Heart left ventricle (tissue), 16 donors: ENCODE data around the gene GRAMD2B. TPM values are rescaled to one million over a fixed set of nuclear protein-coding genes. Genes with fewer than 3 reads are reported as not detected.

Experiments
- ATAC-seq, 4 donors: fragments of 200-7000 bp; cut with Tn5 transposase; one replicate each; pipeline ENCODE4 v1.9.1; 2020 to 2022; ENCODE audit warnings: moderate library complexity in 4 of 4, mild to moderate bottlenecking in 3 of 4, moderate number of reproducible peaks in 1 of 4
- DNase-seq, 5 donors: peaks; one replicate each; pipeline ENCODE4 v3.0.0-alpha.2; 2020
- H3K27ac ChIP-seq, 12 donors: fragments of 200-600 bp; sonication (generic) in 4 of 12; one replicate each; pipeline versions ENCODE4 v1.5.0 to v1.8.0; 2016 to 2022; ENCODE audit warnings: mild to moderate bottlenecking in 2 of 12
- H3K27me3 ChIP-seq, 9 donors: fragments of 200-600 bp; sonication (generic) in 2 of 9; one replicate each; pipeline versions ENCODE4 v1.5.1 to v1.8.0; 2016 to 2022; ENCODE audit warnings: mild to moderate bottlenecking in 3 of 9
- H3K36me3 ChIP-seq, 9 donors: fragments of 200-600 bp; sonication (generic) in 2 of 9; one replicate each; pipeline versions ENCODE4 v1.5.0 to v1.8.0; 2018 to 2022; ENCODE audit warnings: mild to moderate bottlenecking in 2 of 9
- H3K4me1 ChIP-seq, 12 donors: fragments of 200-600 bp; sonication (generic) in 4 of 12; one replicate each; pipeline versions ENCODE4 v1.5.0 to v1.8.0; 2016 to 2022; ENCODE audit warnings: mild to moderate bottlenecking in 3 of 12
- H3K4me3 ChIP-seq, 12 donors: fragments of 200-600 bp; sonication (generic) in 4 of 12; one replicate each; pipeline versions ENCODE4 v1.5.0 to v1.8.0; 2017 to 2022; ENCODE audit warnings: mild to moderate bottlenecking in 9 of 12, moderate library complexity in 4 of 12
- H3K9me3 ChIP-seq, 12 donors: fragments of 200-600 bp; sonication (generic) in 4 of 12; one replicate each; pipeline versions ENCODE4 v1.5.0 to v1.8.0; 2016 to 2022; ENCODE audit warnings: mild to moderate bottlenecking in 1 of 12
- POLR2A ChIP-seq, 2 donors: fragments of 450-650 bp; IDR thresholded peaks; one replicate each; pipeline ENCODE4 v1.6.1; 2017; ENCODE audit warnings: antibody characterized with exemption in 2 of 2, mild to moderate bottlenecking in 2 of 2, moderate library complexity in 2 of 2
- WGBS, 4 donors: extraction: QIAGEN DNeasy Blood & Tissue Kit in 2 of 4; methylation state at CpG; one replicate each; pipeline versions ENCODE4 v1.1.5 to v1.1.7; 2013 to 2018; 5-methylcytosine and 5-hydroxymethylcytosine counted together
- intact Hi-C, 10 donors: fragments of 100-400 bp; cut with DNase I; formaldehyde crosslinking; loops; one replicate each; pipeline versions ENCODE4 v1.11.1 to v1.14.2; 2022
- polyA plus RNA-seq, 2 donors: library from polyadenylated mRNA; stranded (reverse); fragments of 200-250 nt; gene quantifications; one replicate each; pipeline ENCODE4 v1.2.3, GENCODE V29; 2013
- total RNA-seq, 9 donors: library from RNA; depleted of rRNA in 2 of 9; stranded (reverse); fragments of >200 nt in 2 of 9; fragmentation: NEBNext Ultra II Directional in 3 of 9; extraction: Animal tissue kit (Norgen Biotek cat#: 25700) in 3 of 9; gene quantifications; one replicate each; pipeline versions ENCODE4 v1.1.0 to v1.2.4, GENCODE V29; 2016 to 2023
- TF ChIP-seq, protein P1 (sequence below), 12 donors: fragments of 200-600 bp; sonication (generic) in 4 of 12; IDR thresholded peaks; one replicate each; pipeline versions ENCODE4 v1.5.0 to v1.8.0; 2018 to 2022; ENCODE audit warnings: antibody characterized with exemption in 12 of 12, mild to moderate bottlenecking in 5 of 12
- donor health status: ischemic (EF 13 %, LVEDD 7.1; RV severe dilation, severe dysfunction).
- donor health status: healthy with polysubstance abuse.
- donor health status: DM: no; HTN: yes; CAD: no.
- donor health status: DM: no; HTN: no; CAD: no.
- donor health status: ischemic (EF 25% LVEDD 6.9; RV normal size, moderate dysfunction).
- donor health status: ischemic (EF 25% LVEDD 5.7; RV mildly dilated, moderate dysfunction).
- donor health status: healthy.
- donor health status: DM: yes; HTN: yes; CAD: no.
- donor health status: ischemic (EF 35%, LVEDD 5.7; RV mildly dilated, moderate dysfunction).
- donor health status: nonischemic (EF 11% LVEDD 7.7; RV severe dilation, severe dysfunction).
- donor health status: DM: yes; HTN: yes; CAD: no.
- donor health status: PGD.
- donor health status: ischemic (EF 29% LVEDD 5.4; RV normal size, mild dysfunction).
- donor health status: nonischemic (EF 23%, LVEDD 6.1; RV moderate dilation, normal function).

The GRAMD2B gene
- total and polyA plus RNA-seq, 11 donors = 7.4 to 50.4 (median 35.8) TPM

DNA sequence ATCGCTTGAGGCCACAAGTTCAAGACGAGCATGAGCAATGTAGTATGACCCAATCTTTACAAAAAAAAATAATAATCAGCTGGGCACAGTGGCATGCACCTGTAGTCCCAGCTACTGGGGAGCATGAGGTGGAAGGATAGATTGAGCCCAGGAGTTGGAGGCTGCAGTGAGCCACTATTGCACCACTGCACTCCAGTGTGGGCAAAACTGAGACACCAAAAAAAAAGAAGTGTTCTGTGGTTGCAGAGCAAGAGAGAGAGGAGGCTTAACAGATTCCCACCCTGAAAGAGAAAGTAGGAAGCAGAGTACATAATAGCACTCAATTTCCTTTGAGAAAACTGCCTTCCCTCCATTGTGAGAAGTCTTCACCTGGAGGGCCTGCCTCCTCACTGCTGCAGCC lies 119.2 kb downstream of the GRAMD2B start:
- intact Hi-C loops = loop anchor here in 3 of 10 donors (5.0 kb wide), 2 partner anchors 60 to 205 kb away; partner anchors contain the start of gene PHAX (in 1 of the 3)
- Histone ChIP-seq H3K9me3 (no peaks in the 10 kb centered on the region), H3K27me3 (no peaks in the 10 kb centered on the region), H3K36me3 (peaks cover 0 to 36% (median 14%) of the 10 kb centered on the region in 9 donors), H3K27ac (no peak overlapping the region), H3K4me1 (peaks cover 0 to 6% (median 3%) of the 10 kb centered on the region in 12 donors), H3K4me3 (no peak overlapping the region)
- TF ChIP-seq, protein P1, sequence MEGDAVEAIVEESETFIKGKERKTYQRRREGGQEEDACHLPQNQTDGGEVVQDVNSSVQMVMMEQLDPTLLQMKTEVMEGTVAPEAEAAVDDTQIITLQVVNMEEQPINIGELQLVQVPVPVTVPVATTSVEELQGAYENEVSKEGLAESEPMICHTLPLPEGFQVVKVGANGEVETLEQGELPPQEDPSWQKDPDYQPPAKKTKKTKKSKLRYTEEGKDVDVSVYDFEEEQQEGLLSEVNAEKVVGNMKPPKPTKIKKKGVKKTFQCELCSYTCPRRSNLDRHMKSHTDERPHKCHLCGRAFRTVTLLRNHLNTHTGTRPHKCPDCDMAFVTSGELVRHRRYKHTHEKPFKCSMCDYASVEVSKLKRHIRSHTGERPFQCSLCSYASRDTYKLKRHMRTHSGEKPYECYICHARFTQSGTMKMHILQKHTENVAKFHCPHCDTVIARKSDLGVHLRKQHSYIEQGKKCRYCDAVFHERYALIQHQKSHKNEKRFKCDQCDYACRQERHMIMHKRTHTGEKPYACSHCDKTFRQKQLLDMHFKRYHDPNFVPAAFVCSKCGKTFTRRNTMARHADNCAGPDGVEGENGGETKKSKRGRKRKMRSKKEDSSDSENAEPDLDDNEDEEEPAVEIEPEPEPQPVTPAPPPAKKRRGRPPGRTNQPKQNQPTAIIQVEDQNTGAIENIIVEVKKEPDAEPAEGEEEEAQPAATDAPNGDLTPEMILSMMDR (IDR thresholded peaks at IDR 0.05) = no peak
- TF ChIP-seq POLR2A (IDR thresholded peaks at IDR 0.05) = no peak
- DNase-seq (no peak), ATAC-seq (no peak)
- WGBS, 4 donors = 49 to 71% (median 67%) methylated on average over 2 of the region's 2 CpGs

GRCh38 chr5:126543009-126543408 lies 119.8 kb downstream of the GRAMD2B start:
- Histone ChIP-seq H3K4me1 (peaks cover 0 to 6% (median 3%) of the 10 kb centered on the region in 12 donors), H3K36me3 (peaks cover 0 to 42% (median 19%) of the 10 kb centered on the region in 9 donors), H3K9me3 (no peaks in the 10 kb centered on the region), H3K27ac (no peak overlapping the region), H3K27me3 (no peaks in the 10 kb centered on the region), H3K4me3 (no peak overlapping the region)
- TF ChIP-seq, protein P1 (IDR thresholded peaks at IDR 0.05) = no peak
- no peak for TF ChIP-seq POLR2A (IDR thresholded peaks at IDR 0.05)
- DNase-seq = no peak
- ATAC-seq = no peak
- intact Hi-C loops = loop anchor here in 3 of 10 donors (5.0 kb wide), 2 partner anchors 59 to 206 kb away; partner anchors contain the start of gene PHAX (in 1 of the 3)
- 83 to 100% (median 87%) methylated on average over 1 of the region's 1 CpG for WGBS, 4 donors

- Histone ChIP-seq H3K27ac (no peak overlapping the region), H3K4me1 (peaks cover 0 to 6% (median 3%) of the 10 kb centered on the region in 12 donors), H3K27me3 (no peaks in the 10 kb centered on the region), H3K36me3 (peaks cover 0 to 48% (median 24%) of the 10 kb centered on the region in 9 donors), H3K4me3 (no peak overlapping the region), H3K9me3 (no peaks in the 10 kb centered on the region)
- ATAC-seq (no peak), DNase-seq (no peak)
- TF ChIP-seq, protein P1 (IDR thresholded peaks at IDR 0.05) = no peak
- TF ChIP-seq POLR2A (IDR thresholded peaks at IDR 0.05) = no peak
- 89 to 99% (median 98%) methylated on average over 2 of the region's 2 CpGs for WGBS, 4 donors
- intact Hi-C loops = loop anchor here in 3 of 10 donors (5.0 kb wide), 2 partner anchors 59 to 206 kb away; partner anchors contain the start of gene PHAX (in 1 of the 3)
Observed at GRCh38 chr5:126543660-126544059, 120.5 kb downstream of the GRAMD2B start.

Other genes starting within 250 kb of the GRAMD2B start
- 10 to 100 TPM; 12.3 to 67.6 (median 45.0) TPM for gene ALDH7A1, start 171.8 kb downstream of the GRAMD2B start, total RNA-seq
- gene ALDH7A1, start 171.8 kb downstream of the GRAMD2B start, polyA plus RNA-seq = 10 to 100 TPM; 21.3 to 27.0 TPM
- gene PHAX, start 177.5 kb downstream of the GRAMD2B start, total RNA-seq = 10 to 100 TPM; 22.5 to 32.7 (median 30.8) TPM
- 10 to 100 TPM; 16.6 to 29.6 TPM for gene PHAX, start 177.5 kb downstream of the GRAMD2B start, polyA plus RNA-seq